Ishikawa (cell line): ENCODE results near the gene TMEM178B.

Source experiments
- CEBPB ChIP-seq: IDR thresholded peaks from 2 replicates; pipeline ENCODE4 v1.6.1; 2012
- CREB1 ChIP-seq: IDR thresholded peaks from 2 replicates; pipeline ENCODE4 v1.6.1; 2012; ENCODE audit warnings: low read depth
- EGR1 ChIP-seq: IDR thresholded peaks from 2 replicates; pipeline ENCODE4 v1.6.1; 2012
- EP300 ChIP-seq: IDR thresholded peaks from 2 replicates; pipeline ENCODE4 v1.6.1; 2012; ENCODE audit warnings: borderline replicate concordance
- FOXM1 ChIP-seq: IDR thresholded peaks from 2 replicates; pipeline ENCODE4 v1.6.1; 2012; ENCODE audit warnings: low read depth, borderline replicate concordance
- NFIC ChIP-seq: IDR thresholded peaks from 2 replicates; pipeline ENCODE4 v1.6.1; 2012
- RAD21 ChIP-seq: IDR thresholded peaks from 2 replicates; pipeline ENCODE4 v1.6.1; 2012; ENCODE audit warnings: low read depth
- TAF1 ChIP-seq: IDR thresholded peaks from 2 replicates; pipeline ENCODE4 v1.6.1; 2012; ENCODE audit warnings: low read depth, mild to moderate bottlenecking
- TCF12 ChIP-seq: IDR thresholded peaks from 2 replicates; pipeline ENCODE4 v1.6.1; 2012; ENCODE audit warnings: low read depth
- TEAD4 ChIP-seq: IDR thresholded peaks from 2 replicates; pipeline ENCODE4 v1.6.1; 2012
- YY1 ChIP-seq: IDR thresholded peaks from 2 replicates; pipeline ENCODE4 v1.6.1; 2012; ENCODE audit warnings: low read depth
- ZBTB7A ChIP-seq: IDR thresholded peaks from 2 replicates; pipeline ENCODE4 v1.6.1; 2012; ENCODE audit warnings: low read depth
- TF ChIP-seq, protein P1 (sequence below): IDR thresholded peaks from 2 replicates; pipeline ENCODE4 v1.6.1; 2012
- TF ChIP-seq, protein P2 (sequence below): IDR thresholded peaks from 2 replicates; pipeline ENCODE4 v1.6.1; 2012; ENCODE audit warnings: low read depth, mild to moderate bottlenecking
- TF ChIP-seq, protein P3 (sequence below): IDR thresholded peaks from 2 replicates; pipeline ENCODE4 v1.6.1; 2012

TMEM178B gene

DNA sequence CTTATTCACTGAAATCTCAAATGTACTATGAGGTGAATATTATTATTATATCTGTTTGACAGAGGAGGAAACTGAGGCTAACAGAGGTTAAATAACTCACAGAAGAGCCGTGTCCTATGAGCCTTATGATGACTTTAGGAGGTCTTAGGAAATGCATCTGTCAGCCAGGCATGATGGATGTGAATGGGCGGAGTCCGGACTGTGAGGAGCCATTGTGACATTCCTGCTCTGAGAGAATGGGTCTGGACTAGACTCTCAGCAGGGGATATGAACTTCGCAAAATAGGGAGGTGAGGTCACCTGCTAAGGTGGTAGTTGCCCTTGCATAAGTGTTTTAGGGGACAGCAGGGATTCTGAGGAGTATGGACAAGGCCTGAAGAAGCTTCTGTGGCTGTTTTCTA is 153.6 kb downstream of the TMEM178B start:
- TF ChIP-seq, protein P1, sequence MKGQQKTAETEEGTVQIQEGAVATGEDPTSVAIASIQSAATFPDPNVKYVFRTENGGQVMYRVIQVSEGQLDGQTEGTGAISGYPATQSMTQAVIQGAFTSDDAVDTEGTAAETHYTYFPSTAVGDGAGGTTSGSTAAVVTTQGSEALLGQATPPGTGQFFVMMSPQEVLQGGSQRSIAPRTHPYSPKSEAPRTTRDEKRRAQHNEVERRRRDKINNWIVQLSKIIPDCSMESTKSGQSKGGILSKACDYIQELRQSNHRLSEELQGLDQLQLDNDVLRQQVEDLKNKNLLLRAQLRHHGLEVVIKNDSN, result no peak
- TF ChIP-seq TAF1, result no peak
- TF ChIP-seq YY1, result no peak
- no peak for TF ChIP-seq TEAD4
- TF ChIP-seq, protein P2, sequence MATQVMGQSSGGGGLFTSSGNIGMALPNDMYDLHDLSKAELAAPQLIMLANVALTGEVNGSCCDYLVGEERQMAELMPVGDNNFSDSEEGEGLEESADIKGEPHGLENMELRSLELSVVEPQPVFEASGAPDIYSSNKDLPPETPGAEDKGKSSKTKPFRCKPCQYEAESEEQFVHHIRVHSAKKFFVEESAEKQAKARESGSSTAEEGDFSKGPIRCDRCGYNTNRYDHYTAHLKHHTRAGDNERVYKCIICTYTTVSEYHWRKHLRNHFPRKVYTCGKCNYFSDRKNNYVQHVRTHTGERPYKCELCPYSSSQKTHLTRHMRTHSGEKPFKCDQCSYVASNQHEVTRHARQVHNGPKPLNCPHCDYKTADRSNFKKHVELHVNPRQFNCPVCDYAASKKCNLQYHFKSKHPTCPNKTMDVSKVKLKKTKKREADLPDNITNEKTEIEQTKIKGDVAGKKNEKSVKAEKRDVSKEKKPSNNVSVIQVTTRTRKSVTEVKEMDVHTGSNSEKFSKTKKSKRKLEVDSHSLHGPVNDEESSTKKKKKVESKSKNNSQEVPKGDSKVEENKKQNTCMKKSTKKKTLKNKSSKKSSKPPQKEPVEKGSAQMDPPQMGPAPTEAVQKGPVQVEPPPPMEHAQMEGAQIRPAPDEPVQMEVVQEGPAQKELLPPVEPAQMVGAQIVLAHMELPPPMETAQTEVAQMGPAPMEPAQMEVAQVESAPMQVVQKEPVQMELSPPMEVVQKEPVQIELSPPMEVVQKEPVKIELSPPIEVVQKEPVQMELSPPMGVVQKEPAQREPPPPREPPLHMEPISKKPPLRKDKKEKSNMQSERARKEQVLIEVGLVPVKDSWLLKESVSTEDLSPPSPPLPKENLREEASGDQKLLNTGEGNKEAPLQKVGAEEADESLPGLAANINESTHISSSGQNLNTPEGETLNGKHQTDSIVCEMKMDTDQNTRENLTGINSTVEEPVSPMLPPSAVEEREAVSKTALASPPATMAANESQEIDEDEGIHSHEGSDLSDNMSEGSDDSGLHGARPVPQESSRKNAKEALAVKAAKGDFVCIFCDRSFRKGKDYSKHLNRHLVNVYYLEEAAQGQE, result no peak
- TF ChIP-seq NFIC, result no peak
- TF ChIP-seq CREB1, result no peak
- no peak for TF ChIP-seq RAD21
- TF ChIP-seq, protein P3, sequence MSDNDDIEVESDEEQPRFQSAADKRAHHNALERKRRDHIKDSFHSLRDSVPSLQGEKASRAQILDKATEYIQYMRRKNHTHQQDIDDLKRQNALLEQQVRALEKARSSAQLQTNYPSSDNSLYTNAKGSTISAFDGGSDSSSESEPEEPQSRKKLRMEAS, result no peak
- no peak for TF ChIP-seq EP300
- TF ChIP-seq EGR1, result no peak
- TF ChIP-seq CEBPB, result no peak

DNA sequence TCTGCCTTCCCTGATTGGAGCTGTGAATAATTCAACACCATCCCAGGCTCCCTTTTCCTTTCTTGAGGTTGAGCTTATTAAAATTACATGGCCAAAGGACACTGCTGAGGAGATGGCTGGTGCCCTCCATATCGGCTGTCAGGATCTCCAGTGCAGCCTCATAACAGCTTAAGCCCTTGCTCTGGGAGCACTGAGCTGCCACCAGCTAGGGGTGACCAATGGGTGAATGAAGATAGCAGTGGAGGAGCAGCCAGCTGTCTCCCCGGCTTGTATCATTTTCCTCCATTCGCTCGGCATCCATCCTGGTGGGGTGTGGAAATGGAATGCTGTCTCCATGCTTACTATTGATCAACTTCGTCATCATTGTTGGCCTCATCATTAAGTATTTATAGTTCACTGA is 154.6 kb downstream of the TMEM178B start:
- no peak for TF ChIP-seq TAF1
- no peak for TF ChIP-seq NFIC
- no peak for TF ChIP-seq EGR1
- TF ChIP-seq, protein P3, result no peak
- TF ChIP-seq TEAD4, result no peak
- TF ChIP-seq CEBPB, result no peak
- TF ChIP-seq CREB1, result no peak
- TF ChIP-seq ZBTB7A, result no peak
- TF ChIP-seq RAD21, result no peak
- no peak for TF ChIP-seq TCF12
- TF ChIP-seq, protein P1, result no peak
- TF ChIP-seq EP300, result no peak
- TF ChIP-seq YY1, result no peak
- TF ChIP-seq FOXM1, result no peak

DNA sequence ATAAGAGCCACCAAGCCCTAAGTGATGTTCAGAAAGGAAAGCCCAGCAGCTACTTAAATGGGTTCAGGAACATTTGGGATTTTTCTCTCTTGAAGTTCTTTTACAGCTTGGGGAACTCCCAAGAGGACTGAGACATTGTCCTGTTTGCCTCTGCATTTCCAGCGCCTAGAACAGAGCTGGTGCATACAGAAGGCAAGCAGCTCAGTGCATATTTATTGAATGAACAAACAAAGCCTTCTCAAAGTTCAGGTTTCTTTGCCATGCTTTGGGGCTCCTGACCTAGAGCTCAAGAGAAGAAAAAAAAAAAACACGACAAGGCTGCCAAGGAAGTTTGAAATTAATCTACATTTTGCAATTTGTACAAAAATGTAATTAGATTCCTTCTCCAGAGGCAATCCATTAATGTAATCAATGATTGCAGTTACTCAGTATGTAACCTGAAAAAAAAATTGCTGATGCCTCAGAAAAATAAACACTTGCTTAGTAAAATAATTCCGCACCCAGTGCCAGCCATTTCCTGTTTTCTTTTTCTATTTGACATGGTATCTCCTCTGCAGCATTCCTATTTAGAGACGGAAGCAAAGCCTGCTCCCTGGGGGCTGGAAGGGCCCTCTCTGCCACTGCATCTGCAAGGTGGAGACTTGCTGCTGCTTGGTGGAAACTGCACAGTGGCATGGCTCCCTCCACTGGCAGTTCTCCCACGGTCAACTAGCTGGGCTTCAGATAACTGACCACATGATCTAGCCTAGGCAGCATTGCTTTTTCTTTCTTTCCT is 157.3 kb downstream of the TMEM178B start:
- TF ChIP-seq EGR1, result no peak
- TF ChIP-seq RAD21, result peak; percentile 52; the same call in 1 of the 2 replicates
- no peak for TF ChIP-seq YY1
- TF ChIP-seq EP300, result no peak
- no peak for TF ChIP-seq CREB1

DNA sequence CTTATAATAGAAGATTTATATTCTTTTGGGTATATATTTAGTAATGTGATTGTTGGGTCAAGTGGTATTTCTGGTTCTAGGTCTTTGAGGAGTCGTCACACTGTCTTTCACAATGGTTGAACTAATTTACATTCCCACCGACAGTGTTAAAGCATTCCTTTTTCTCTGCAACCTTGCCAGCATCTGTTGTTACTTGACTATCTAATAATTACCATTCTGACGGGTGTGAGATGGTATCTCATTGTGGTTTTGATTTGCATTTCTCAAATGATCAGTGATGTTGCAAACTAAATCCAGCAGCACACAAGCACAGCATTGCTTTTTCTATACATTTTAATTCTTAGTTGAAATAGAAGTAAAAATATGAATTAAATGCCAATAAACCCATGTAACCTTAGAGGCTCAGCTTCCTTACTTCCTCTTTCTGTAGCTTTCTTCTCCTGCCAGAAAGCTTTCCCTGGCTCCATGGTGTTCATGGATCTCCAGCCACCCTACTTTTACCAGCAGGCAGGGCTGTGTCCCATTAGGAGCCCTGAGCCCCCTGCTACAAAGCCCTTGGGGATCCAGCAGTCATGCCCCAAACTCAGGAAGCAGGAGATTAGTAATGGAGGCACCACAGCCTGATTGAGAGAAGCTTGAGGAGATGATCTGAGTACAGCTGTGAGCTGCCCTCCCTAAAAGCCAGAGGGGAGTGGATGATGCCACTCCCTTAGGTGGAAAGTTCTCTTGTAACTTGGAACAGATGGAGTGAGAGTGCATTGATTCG is 158.6 kb downstream of the TMEM178B start:
- no peak for TF ChIP-seq TAF1
- TF ChIP-seq, protein P3, result no peak
- TF ChIP-seq EGR1, result no peak
- no peak for TF ChIP-seq TCF12
- TF ChIP-seq, protein P2, result no peak
- no peak for TF ChIP-seq CEBPB
- no peak for TF ChIP-seq FOXM1
- no peak for TF ChIP-seq NFIC
- no peak for TF ChIP-seq ZBTB7A
- no peak for TF ChIP-seq CREB1
- TF ChIP-seq, protein P1, result no peak
- no peak for TF ChIP-seq TEAD4
- TF ChIP-seq EP300, result no peak
- TF ChIP-seq RAD21, result no peak
- no peak for TF ChIP-seq YY1
